GM23338 (cell line): Measurements from ENCODE around the gene INO80E. TPM values are rescaled to one million over a fixed set of nuclear protein-coding genes. Genes with fewer than 3 reads are reported as not detected.

Experiments
- ATAC-seq: fragments of 200-7000 bp; cut with Tn5 transposase; 3 replicates; pipeline ENCODE4 v1.9.1; 2020
- DNase-seq: peaks from one replicate; pipeline ENCODE4 v3.0.0-alpha.2; 2015; ENCODE audit warnings: low spot score
- H2AFZ ChIP-seq: fragments of 200-600 bp; sonication (generic); 2 replicates; pipeline ENCODE4 v1.8.0; 2016; ENCODE audit warnings: antibody characterized with exemption, mild to moderate bottlenecking, moderate library complexity
- H3F3A ChIP-seq: fragments of 200-600 bp; sonication (generic); replicated peaks from 2 replicates; pipeline ENCODE4 v1.8.0; 2017; ENCODE audit warnings: antibody characterized with exemption, mixed run types, low read depth
- H3K27ac ChIP-seq: fragments of 200-600 bp; sonication (generic); 2 replicates; pipeline ENCODE4 v1.6.1; 2016; ENCODE audit warnings: low read depth
- H3K27me3 ChIP-seq: fragments of 200-600 bp; sonication (generic); 2 replicates; pipeline ENCODE4 v1.8.0; 2016; ENCODE audit warnings: mild to moderate bottlenecking, mixed run types, moderate library complexity; ENCODE audit not compliant: insufficient read depth
- H3K36me3 ChIP-seq: fragments of 200-600 bp; sonication (generic); 2 replicates; pipeline ENCODE4 v1.8.0; 2016; ENCODE audit warnings: mild to moderate bottlenecking; ENCODE audit not compliant: insufficient read depth
- H3K4me1 ChIP-seq: fragments of 200-600 bp; sonication (generic); 2 replicates; pipeline ENCODE4 v1.8.0; 2016; ENCODE audit warnings: mild to moderate bottlenecking, moderate library complexity; ENCODE audit not compliant: insufficient read depth
- H3K4me2 ChIP-seq: fragments of 200-600 bp; sonication (generic); 2 replicates; pipeline ENCODE4 v1.7.1; 2017; ENCODE audit warnings: mixed run types
- H3K4me3 ChIP-seq: fragments of 200-600 bp; sonication (generic); 2 replicates; pipeline ENCODE4 v1.6.1; 2016; ENCODE audit warnings: mixed run types
- H3K79me2 ChIP-seq: fragments of 200-600 bp; sonication (generic); replicated peaks from 2 replicates; pipeline ENCODE4 v1.8.0; 2017; ENCODE audit warnings: mild to moderate bottlenecking; ENCODE audit not compliant: insufficient read depth
- H3K9me2 ChIP-seq: fragments of 200-600 bp; sonication (generic); 2 replicates; pipeline ENCODE4 v1.8.0; 2017; ENCODE audit not compliant: insufficient read depth
- H4K20me1 ChIP-seq: fragments of 200-600 bp; sonication (generic); replicated peaks from 2 replicates; pipeline ENCODE4 v1.8.0; 2017; ENCODE audit warnings: mild to moderate bottlenecking; ENCODE audit not compliant: insufficient read depth
- H3K27ac Mint-ChIP-seq: 2 replicates; pipeline ENCODE4 v1.8.0; 2020; ENCODE audit warnings: inconsistent platforms, mild to moderate bottlenecking, moderate library complexity, mixed read lengths
- H3K27me3 Mint-ChIP-seq: 3 replicates; pipeline ENCODE4 v1.8.0; 2022; ENCODE audit warnings: low read depth, mild to moderate bottlenecking, moderate library complexity, mixed read lengths, inconsistent platforms; ENCODE audit not compliant: insufficient read depth, poor library complexity
- H3K36me3 Mint-ChIP-seq: 3 replicates; pipeline ENCODE4 v1.8.0; 2021; ENCODE audit warnings: low read depth, mild to moderate bottlenecking, inconsistent platforms, moderate library complexity, mixed read lengths
- H3K4me1 Mint-ChIP-seq: 3 replicates; pipeline ENCODE4 v1.8.0; 2020; ENCODE audit warnings: mild to moderate bottlenecking, inconsistent platforms, mixed read lengths
- H3K4me3 Mint-ChIP-seq: 3 replicates; pipeline ENCODE4 v1.8.0; 2021; ENCODE audit warnings: moderate library complexity, mild to moderate bottlenecking, inconsistent platforms, mixed read lengths
- H3K9me3 Mint-ChIP-seq: 3 replicates; pipeline ENCODE4 v1.8.0; 2020; ENCODE audit warnings: moderate library complexity, mild to moderate bottlenecking, inconsistent platforms, mixed read lengths
- CREB1 ChIP-seq: fragments of 250-450 bp; sonication (Bioruptor Pico); IDR thresholded peaks from 2 replicates; pipeline ENCODE4 v1.5.0; 2020; ENCODE audit warnings: low read depth, mild to moderate bottlenecking, moderate library complexity
- EZH2 ChIP-seq: fragments of 200-600 bp; sonication (generic); IDR thresholded peaks from one replicate; pipeline ENCODE4 v1.8.0; 2017; ENCODE audit warnings: antibody characterized with exemption, mild to moderate bottlenecking, low read depth; ENCODE audit not compliant: unreplicated experiment
- JUNB ChIP-seq: IDR thresholded peaks from one replicate; pipeline ENCODE4 v1.6.1; 2016; ENCODE audit warnings: antibody characterized with exemption; ENCODE audit not compliant: unreplicated experiment
- POLR2AphosphoS5 ChIP-seq: IDR thresholded peaks from 2 replicates; pipeline ENCODE4 v1.6.1; 2016; ENCODE audit warnings: antibody characterized with exemption, low read depth
- ZNF114 ChIP-seq: fragments of 250-450 bp; sonication (Bioruptor Pico); IDR thresholded peaks from 2 replicates; pipeline ENCODE4 v1.5.0; 2020; ENCODE audit warnings: mild to moderate bottlenecking, moderate library complexity
- polyA plus RNA-seq: library from polyadenylated mRNA; unstranded; fragments of >200 nt; fragmentation: Nextera tagmentation; extraction: Ambion mirVana; gene quantifications from 2 replicates; pipeline ENCODE4 v1.2.1, GENCODE V29; 2016
- total RNA-seq: library from RNA; depleted of rRNA; stranded (reverse); fragments of >200 nt; shearing (Covaris generic); gene quantifications from 2 replicates; pipeline ENCODE4 v1.2.3, GENCODE V29; 2014
- TF ChIP-seq, protein P1 (sequence below): IDR thresholded peaks from one replicate; pipeline ENCODE4 v1.6.1; 2018; ENCODE audit warnings: antibody characterized with exemption; ENCODE audit not compliant: unreplicated experiment
- TF ChIP-seq, protein P2 (sequence below): IDR thresholded peaks from 2 replicates; pipeline ENCODE4 v1.6.1; 2016; ENCODE audit warnings: antibody characterized with exemption
- TF ChIP-seq, protein P3 (sequence below), 2 experiments: fragments of 200-600 bp in 1 of 2; sonication (generic) in 1 of 2; conservative IDR thresholded peaks; 2 replicates each; pipeline versions ENCODE4 v1.5.1 to v1.6.1; 2016 to 2017; ENCODE audit warnings: antibody characterized with exemption in 2 of 2, low read depth in 2 of 2, mild to moderate bottlenecking in 2 of 2, moderate library complexity in 1 of 2

The INO80E gene
- total and polyA plus RNA-seq, 2 experiments from 2014 or later = 66.0 to 71.0 TPM

DNA sequence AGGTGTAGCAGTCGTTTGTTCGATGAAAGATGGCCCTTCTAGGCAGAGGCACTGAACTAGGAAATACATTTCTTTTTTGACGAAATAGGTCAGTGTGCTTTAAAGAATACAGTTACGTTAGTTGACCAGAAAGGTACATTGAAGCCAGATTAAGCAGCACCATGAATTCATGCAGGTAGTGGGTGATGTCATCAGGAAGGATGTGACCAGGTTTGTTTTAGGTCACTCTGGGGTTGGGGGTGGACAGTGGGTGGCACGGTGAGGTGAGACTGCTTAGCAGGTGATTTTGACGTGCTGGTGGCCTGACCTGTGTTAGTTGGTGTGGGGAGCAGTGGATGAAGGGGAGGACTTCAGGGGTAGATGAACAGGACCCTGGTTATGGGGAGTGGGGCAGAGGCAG, 3.6 kb downstream of the INO80E start:
- Histone ChIP-seq H3K27ac (no peak overlapping the region), H3K79me2 (peaks cover 7% of the 10 kb centered on the region; the same call in 1 of the 2 replicates), H3K4me1 (peaks cover 28% of the 10 kb centered on the region), H3K4me3 (no peak overlapping the region), H3K4me2 (no peak overlapping the region), H2AFZ (no peak overlapping the region), H3F3A (peaks cover 17% of the 10 kb centered on the region), H3K9me2 (no peaks in the 10 kb centered on the region), H4K20me1 (peaks cover 10% of the 10 kb centered on the region; the same call in 1 of the 2 replicates), H3K27me3 (no peaks in the 10 kb centered on the region), H3K36me3 (peaks cover 5% of the 10 kb centered on the region; the same call in 1 of the 2 replicates)
- ATAC-seq (no peak), DNase-seq (no peak)
- peaks cover 22% of the 10 kb centered on the region for H3K27me3 Mint-ChIP-seq
- peaks cover 47% of the 10 kb centered on the region for H3K4me1 Mint-ChIP-seq
- TF ChIP-seq, protein P1, sequence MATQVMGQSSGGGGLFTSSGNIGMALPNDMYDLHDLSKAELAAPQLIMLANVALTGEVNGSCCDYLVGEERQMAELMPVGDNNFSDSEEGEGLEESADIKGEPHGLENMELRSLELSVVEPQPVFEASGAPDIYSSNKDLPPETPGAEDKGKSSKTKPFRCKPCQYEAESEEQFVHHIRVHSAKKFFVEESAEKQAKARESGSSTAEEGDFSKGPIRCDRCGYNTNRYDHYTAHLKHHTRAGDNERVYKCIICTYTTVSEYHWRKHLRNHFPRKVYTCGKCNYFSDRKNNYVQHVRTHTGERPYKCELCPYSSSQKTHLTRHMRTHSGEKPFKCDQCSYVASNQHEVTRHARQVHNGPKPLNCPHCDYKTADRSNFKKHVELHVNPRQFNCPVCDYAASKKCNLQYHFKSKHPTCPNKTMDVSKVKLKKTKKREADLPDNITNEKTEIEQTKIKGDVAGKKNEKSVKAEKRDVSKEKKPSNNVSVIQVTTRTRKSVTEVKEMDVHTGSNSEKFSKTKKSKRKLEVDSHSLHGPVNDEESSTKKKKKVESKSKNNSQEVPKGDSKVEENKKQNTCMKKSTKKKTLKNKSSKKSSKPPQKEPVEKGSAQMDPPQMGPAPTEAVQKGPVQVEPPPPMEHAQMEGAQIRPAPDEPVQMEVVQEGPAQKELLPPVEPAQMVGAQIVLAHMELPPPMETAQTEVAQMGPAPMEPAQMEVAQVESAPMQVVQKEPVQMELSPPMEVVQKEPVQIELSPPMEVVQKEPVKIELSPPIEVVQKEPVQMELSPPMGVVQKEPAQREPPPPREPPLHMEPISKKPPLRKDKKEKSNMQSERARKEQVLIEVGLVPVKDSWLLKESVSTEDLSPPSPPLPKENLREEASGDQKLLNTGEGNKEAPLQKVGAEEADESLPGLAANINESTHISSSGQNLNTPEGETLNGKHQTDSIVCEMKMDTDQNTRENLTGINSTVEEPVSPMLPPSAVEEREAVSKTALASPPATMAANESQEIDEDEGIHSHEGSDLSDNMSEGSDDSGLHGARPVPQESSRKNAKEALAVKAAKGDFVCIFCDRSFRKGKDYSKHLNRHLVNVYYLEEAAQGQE = no peak
- no peak for TF ChIP-seq POLR2AphosphoS5
- no peak for TF ChIP-seq ZNF114
- no peak for TF ChIP-seq CREB1 (CRISPR knock-in tag)
- TF ChIP-seq, protein P2, sequence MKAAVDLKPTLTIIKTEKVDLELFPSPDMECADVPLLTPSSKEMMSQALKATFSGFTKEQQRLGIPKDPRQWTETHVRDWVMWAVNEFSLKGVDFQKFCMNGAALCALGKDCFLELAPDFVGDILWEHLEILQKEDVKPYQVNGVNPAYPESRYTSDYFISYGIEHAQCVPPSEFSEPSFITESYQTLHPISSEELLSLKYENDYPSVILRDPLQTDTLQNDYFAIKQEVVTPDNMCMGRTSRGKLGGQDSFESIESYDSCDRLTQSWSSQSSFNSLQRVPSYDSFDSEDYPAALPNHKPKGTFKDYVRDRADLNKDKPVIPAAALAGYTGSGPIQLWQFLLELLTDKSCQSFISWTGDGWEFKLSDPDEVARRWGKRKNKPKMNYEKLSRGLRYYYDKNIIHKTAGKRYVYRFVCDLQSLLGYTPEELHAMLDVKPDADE = no peak
- TF ChIP-seq EZH2 = no peak
- no peak overlapping the region; the same call in 2 of the 3 replicates for H3K4me3 Mint-ChIP-seq
- H3K9me3 Mint-ChIP-seq = peaks cover 2% of the 10 kb centered on the region; the same call in 2 of the 3 replicates
- H3K36me3 Mint-ChIP-seq = peaks cover 33% of the 10 kb centered on the region
- no peak overlapping the region for H3K27ac Mint-ChIP-seq

DNA sequence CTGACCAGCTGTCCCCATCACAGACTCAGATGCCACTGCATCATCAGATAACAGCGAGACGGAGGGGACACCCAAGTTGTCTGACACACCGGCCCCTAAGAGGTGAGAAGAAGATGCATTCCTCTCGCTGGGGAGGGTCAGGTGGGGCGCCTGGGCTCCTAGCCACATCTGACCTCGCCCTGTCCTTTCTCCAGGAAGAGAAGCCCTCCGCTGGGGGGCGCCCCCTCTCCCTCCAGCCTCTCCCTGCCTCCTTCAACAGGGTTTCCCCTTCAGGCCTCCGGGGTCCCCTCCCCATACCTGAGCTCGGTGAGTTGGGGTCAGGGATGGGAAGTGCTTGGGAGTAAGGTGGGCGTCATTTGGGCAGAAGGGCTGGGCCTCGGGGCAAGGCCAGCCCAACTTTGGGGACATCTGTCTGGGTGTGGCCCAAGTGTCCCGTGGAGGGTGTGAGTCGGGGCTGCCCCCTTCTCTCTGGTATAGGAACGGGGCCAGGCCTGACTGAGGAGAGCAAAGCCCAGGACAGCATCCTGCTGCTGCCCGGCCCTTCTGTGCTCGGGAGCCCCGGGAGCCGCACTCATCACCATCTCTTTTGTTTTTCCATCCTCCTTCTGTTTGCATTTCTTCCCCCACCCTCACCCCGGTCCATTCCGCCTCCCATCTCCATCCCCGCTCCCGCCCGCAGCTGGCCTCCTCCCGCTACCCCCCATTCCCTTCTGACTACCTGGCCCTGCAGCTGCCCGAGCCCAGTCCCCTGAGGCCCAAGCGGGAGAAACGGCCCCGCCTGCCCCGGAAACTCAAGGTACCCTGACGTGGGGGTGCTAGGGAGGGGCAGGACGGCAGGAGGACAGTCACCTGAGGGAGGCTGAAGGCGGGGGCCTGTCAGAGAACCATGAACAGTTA, 4.9 kb downstream of the INO80E start:
- no peak overlapping the region for H3K27ac ChIP-seq
- Mint-ChIP-seq H3K27me3 (peaks cover 15% of the 10 kb centered on the region), H3K4me1 (peaks cover 42% of the 10 kb centered on the region), H3K9me3 (peaks cover 2% of the 10 kb centered on the region; the same call in 2 of the 3 replicates), H3K27ac (no peak overlapping the region), H3K4me3 (peak overlapping the region; percentile 64), H3K36me3 (peaks cover 33% of the 10 kb centered on the region)
- H3K9me2 ChIP-seq = no peaks in the 10 kb centered on the region
- peak overlapping the region; percentile 80 for H3K4me2 ChIP-seq
- ATAC-seq (peak; percentile 53), DNase-seq (peak; percentile 88)
- H2AFZ ChIP-seq = no peak overlapping the region
- peaks cover 10% of the 10 kb centered on the region; the same call in 1 of the 2 replicates for H4K20me1 ChIP-seq
- H3K4me1 ChIP-seq = peaks cover 24% of the 10 kb centered on the region
- no peaks in the 10 kb centered on the region for H3K27me3 ChIP-seq
- TF ChIP-seq, protein P3, sequence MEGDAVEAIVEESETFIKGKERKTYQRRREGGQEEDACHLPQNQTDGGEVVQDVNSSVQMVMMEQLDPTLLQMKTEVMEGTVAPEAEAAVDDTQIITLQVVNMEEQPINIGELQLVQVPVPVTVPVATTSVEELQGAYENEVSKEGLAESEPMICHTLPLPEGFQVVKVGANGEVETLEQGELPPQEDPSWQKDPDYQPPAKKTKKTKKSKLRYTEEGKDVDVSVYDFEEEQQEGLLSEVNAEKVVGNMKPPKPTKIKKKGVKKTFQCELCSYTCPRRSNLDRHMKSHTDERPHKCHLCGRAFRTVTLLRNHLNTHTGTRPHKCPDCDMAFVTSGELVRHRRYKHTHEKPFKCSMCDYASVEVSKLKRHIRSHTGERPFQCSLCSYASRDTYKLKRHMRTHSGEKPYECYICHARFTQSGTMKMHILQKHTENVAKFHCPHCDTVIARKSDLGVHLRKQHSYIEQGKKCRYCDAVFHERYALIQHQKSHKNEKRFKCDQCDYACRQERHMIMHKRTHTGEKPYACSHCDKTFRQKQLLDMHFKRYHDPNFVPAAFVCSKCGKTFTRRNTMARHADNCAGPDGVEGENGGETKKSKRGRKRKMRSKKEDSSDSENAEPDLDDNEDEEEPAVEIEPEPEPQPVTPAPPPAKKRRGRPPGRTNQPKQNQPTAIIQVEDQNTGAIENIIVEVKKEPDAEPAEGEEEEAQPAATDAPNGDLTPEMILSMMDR (conservative IDR thresholded peaks at IDR 0.05; ENCODE audit: low read depth in 2 of 2) = peak; percentile 71 to 72
- no peak for TF ChIP-seq JUNB
- peaks cover 7% of the 10 kb centered on the region; the same call in 1 of the 2 replicates for H3K79me2 ChIP-seq
- H3F3A ChIP-seq = peaks cover 9% of the 10 kb centered on the region
- H3K4me3 ChIP-seq = peak overlapping the region; percentile 50
- H3K36me3 ChIP-seq = peaks cover 5% of the 10 kb centered on the region; the same call in 1 of the 2 replicates
